ENCODE results near the gene NFRKB. TPM values are rescaled to one million over a fixed set of nuclear protein-coding genes. Genes with fewer than 3 reads are reported as not detected.

Gene NFRKB
- total and polyA plus RNA-seq, 10 of the 15 experiments (the other 5 are each of a cell fraction or from before 2014, with no cell fraction given) = 3.7 to 21.7 (median 14.1) TPM

GRCh38 chr11:129852125-129852740 is 43.1 kb downstream of the NFRKB start:
- BruUV-seq (replicated peaks) = no TSS peak
- ATAC-seq = no peak
- FAIRE-seq = peak; percentile 23
- ChIA-PET CTCF (no interaction called here), RAD21 (ENCODE audit: unreplicated experiment) (no interaction called here), SMC1A (ENCODE audit: uncharacterized antibody, unreplicated experiment) (no interaction called here), POLR2A (no interaction called here)
- Histone ChIP-seq H3K79me2 (ENCODE audit: control insufficient read depth, insufficient read depth, low read length) (no peaks in the 10 kb centered on the region), H3K36me3 (ENCODE audit: control insufficient read depth in 2 of 2, insufficient read depth in 2 of 2, low read length in 1 of 2) (no peaks in the 10 kb centered on the region), H4K20me1 (ENCODE audit: control insufficient read depth, insufficient read depth) (peaks cover 2% of the 10 kb centered on the region; the same call in 1 of the 2 replicates), H3K4me1 (ENCODE audit: control insufficient read depth, insufficient read depth, low read length) (no peaks in the 10 kb centered on the region; the same call in 1 of the 2 replicates), H3K27ac (ENCODE audit: control insufficient read depth, insufficient read depth) (no peak overlapping the region), H3K9me3 (replicated peaks; ENCODE audit: control insufficient read depth, insufficient read depth, low read length) (no peaks in the 10 kb centered on the region), H3K4me2 (ENCODE audit: control insufficient read depth, insufficient read depth) (no peak overlapping the region), H3K27me3 (replicated peaks in 1 of 2; ENCODE audit: control insufficient read depth in 2 of 2, insufficient read depth in 2 of 2, low read length in 1 of 2) (no peaks in the 10 kb centered on the region), H3K9ac (ENCODE audit: control insufficient read depth, insufficient read depth, low read length) (no peak overlapping the region), H3K4me3 (no peak overlapping the region), H2AFZ (ENCODE audit: control insufficient read depth, low read depth, low read length) (no peak overlapping the region)
- DNase-seq (ENCODE audit: low read depth, low spot score) = no peak
- no peak for TF ChIP-seq ZZZ3 (IDR thresholded peaks at IDR 0.05; ENCODE audit: control insufficient read depth, insufficient read length, low read depth)
- TF ChIP-seq MEF2B (IDR thresholded peaks at IDR 0.05; ENCODE audit: partially characterized antibody, poor library complexity, severe bottlenecking) = no peak
- TF ChIP-seq SREBF2 (IDR thresholded peaks at IDR 0.05; ENCODE audit: low read length) = no peak
- no peak for TF ChIP-seq JUND (IDR thresholded peaks at IDR 0.05; ENCODE audit: low read depth, low read length)
- no peak for TF ChIP-seq CBX3 (IDR thresholded peaks at IDR 0.05; ENCODE audit: borderline replicate concordance, low read depth)
- TF ChIP-seq FOS (IDR thresholded peaks at IDR 0.05; ENCODE audit: borderline replicate concordance, extremely low read depth, insufficient read length) = no peak
- WGBS (ENCODE audit: insufficient coverage, insufficient replicate concordance, low lambda C conversion rate, missing lambda C conversion rate) = 60% methylated on average over 15 of the region's 15 CpGs
- intact Hi-C loops (cut with micrococcal nuclease; ENCODE audit: unreplicated experiment) (no loop called here), in situ Hi-C loops (cut with MboI) (no loop called here)

GRCh38 chr11:129849447-129850130 is 45.8 kb downstream of the NFRKB start:
- FAIRE-seq = no peak
- H2AFZ ChIP-seq (ENCODE audit: control insufficient read depth, low read depth, low read length) = no peak overlapping the region
- ChIA-PET SMC1A (ENCODE audit: uncharacterized antibody, unreplicated experiment) (no interaction called here), RAD21 (ENCODE audit: unreplicated experiment) (interaction anchor here (0.6 kb wide), 1 partner anchor 245 kb away, joined by 4 read pairs; no protein-coding TSS in a partner anchor), POLR2A (no interaction called here), CTCF (no interaction called here)
- in situ Hi-C loops (cut with MboI) = no loop called here
- intact Hi-C loops (cut with micrococcal nuclease; ENCODE audit: unreplicated experiment) = no loop called here
- no TSS peak for BruUV-seq (replicated peaks)
- H3K9me3 ChIP-seq (replicated peaks; ENCODE audit: control insufficient read depth, insufficient read depth, low read length) = no peaks in the 10 kb centered on the region
- WGBS (ENCODE audit: insufficient coverage, insufficient replicate concordance, low lambda C conversion rate, missing lambda C conversion rate) = 41% methylated on average over 15 of the region's 15 CpGs
- no peaks in the 10 kb centered on the region for H3K27me3 ChIP-seq (replicated peaks in 1 of 2; ENCODE audit: control insufficient read depth in 2 of 2, insufficient read depth in 2 of 2, low read length in 1 of 2)
- no peak for ATAC-seq
- H3K4me3 ChIP-seq = no peak overlapping the region
- DNase-seq (ENCODE audit: low read depth, low spot score) = no peak
- no peak overlapping the region for H3K4me2 ChIP-seq (ENCODE audit: control insufficient read depth, insufficient read depth)
- no peak overlapping the region for H3K9ac ChIP-seq (ENCODE audit: control insufficient read depth, insufficient read depth, low read length)
- no peak overlapping the region for H3K27ac ChIP-seq (ENCODE audit: control insufficient read depth, insufficient read depth)
- H3K4me1 ChIP-seq (ENCODE audit: control insufficient read depth, insufficient read depth, low read length) = no peaks in the 10 kb centered on the region; the same call in 1 of the 2 replicates
- H4K20me1 ChIP-seq (ENCODE audit: control insufficient read depth, insufficient read depth) = peaks cover 2% of the 10 kb centered on the region; the same call in 1 of the 2 replicates
- H3K36me3 ChIP-seq (ENCODE audit: control insufficient read depth in 2 of 2, insufficient read depth in 2 of 2, low read length in 1 of 2) = no peaks in the 10 kb centered on the region
- H3K79me2 ChIP-seq (ENCODE audit: control insufficient read depth, insufficient read depth, low read length) = no peaks in the 10 kb centered on the region
- TF ChIP-seq MLLT1 (IDR thresholded peaks at IDR 0.05) (no peak), CTCF (IDR thresholded peaks at IDR 0.05 in 2 of 3, conservative IDR thresholded peaks at IDR 0.05 in 1 of 3; ENCODE audit: control insufficient read depth in 2 of 3, extremely low read depth in 1 of 3, insufficient read depth in 1 of 3, low read depth in 3 of 3, low read length in 3 of 3) (no peak), WRNIP1 (IDR thresholded peaks at IDR 0.05; ENCODE audit: borderline replicate concordance, low read depth, low read length) (no peak), SKIL (IDR thresholded peaks at IDR 0.05; ENCODE audit: low read depth, poor library complexity, severe bottlenecking) (no peak)

All from GM12878 (cell line).